ENCODE measurements around the gene SLC22A4. TPM values are rescaled to one million over a fixed set of nuclear protein-coding genes. Genes with fewer than 3 reads are reported as not detected.

Gene SLC22A4
- 1.3 and 2.0 TPM in 2 replicates for total RNA-seq (ENCODE audit: low replicate concordance)
- long read RNA-seq, transcript SLC22A4-201 (10 exons, 2,201 nt), result major isoform, 6 of 8 reads
- long read RNA-seq, partial matches to known transcripts, result 0 of 8 reads
- long read RNA-seq, other reads (novel, unspliced or antisense), result 2 of 8 reads

DNA sequence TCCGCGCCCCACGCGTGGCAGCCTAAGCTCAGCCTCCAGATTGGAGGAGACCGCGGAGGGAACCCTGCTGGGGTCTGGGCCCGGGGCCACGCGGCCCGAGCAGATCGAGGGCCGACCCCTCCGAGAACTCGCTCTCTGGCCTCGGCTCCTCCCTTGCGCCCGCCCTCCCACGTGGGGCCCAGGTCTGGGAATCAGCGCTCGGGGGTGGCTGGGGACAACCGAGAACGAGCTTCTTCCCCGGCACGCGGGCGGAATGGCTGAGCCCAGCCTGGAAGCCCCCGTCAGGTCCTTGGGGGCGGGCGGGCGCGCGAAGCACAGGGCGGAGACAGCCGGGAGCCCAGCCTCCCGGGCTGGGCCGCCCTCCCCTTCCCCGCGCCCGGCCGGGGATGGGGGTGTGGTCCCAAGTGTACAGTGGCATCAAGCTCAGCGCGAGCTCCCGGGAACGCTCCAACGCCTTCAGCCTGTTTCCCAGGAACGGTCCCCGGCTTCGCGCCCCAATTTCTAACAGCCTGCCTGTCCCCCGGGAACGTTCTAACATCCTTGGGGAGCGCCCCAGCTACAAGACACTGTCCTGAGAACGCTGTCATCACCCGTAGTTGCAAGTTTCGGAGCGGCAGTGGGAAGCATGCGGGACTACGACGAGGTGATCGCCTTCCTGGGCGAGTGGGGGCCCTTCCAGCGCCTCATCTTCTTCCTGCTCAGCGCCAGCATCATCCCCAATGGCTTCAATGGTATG, at the start of gene SLC22A4:
TSS of gene SLC22A4 (plus strand) at position 403 of the 736 bp plus-strand sequence. CDS start at position 626, 223 bp downstream.
- TF ChIP-seq, protein P1, sequence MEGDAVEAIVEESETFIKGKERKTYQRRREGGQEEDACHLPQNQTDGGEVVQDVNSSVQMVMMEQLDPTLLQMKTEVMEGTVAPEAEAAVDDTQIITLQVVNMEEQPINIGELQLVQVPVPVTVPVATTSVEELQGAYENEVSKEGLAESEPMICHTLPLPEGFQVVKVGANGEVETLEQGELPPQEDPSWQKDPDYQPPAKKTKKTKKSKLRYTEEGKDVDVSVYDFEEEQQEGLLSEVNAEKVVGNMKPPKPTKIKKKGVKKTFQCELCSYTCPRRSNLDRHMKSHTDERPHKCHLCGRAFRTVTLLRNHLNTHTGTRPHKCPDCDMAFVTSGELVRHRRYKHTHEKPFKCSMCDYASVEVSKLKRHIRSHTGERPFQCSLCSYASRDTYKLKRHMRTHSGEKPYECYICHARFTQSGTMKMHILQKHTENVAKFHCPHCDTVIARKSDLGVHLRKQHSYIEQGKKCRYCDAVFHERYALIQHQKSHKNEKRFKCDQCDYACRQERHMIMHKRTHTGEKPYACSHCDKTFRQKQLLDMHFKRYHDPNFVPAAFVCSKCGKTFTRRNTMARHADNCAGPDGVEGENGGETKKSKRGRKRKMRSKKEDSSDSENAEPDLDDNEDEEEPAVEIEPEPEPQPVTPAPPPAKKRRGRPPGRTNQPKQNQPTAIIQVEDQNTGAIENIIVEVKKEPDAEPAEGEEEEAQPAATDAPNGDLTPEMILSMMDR (conservative IDR thresholded peaks at IDR 0.05), result peak; percentile 8
- no peaks in the 10 kb centered on the region for H3K36me3 Mint-ChIP-seq
- H3K27ac Mint-ChIP-seq, result peak within 1 kb of the TSS; percentile 95
- H3K4me1 Mint-ChIP-seq (ENCODE audit: unreplicated experiment), result peaks cover 24% of the 10 kb centered on the region
- H3K4me3 Mint-ChIP-seq, result peak within 1 kb of the TSS; percentile 94
- H3K27me3 Mint-ChIP-seq, result peaks cover 16% of the 10 kb centered on the region
- DNase-seq (ENCODE audit: extremely low spot score, unreplicated experiment), result peak; percentile 92
- no peaks in the 10 kb centered on the region for H3K9me3 Mint-ChIP-seq

DNA sequence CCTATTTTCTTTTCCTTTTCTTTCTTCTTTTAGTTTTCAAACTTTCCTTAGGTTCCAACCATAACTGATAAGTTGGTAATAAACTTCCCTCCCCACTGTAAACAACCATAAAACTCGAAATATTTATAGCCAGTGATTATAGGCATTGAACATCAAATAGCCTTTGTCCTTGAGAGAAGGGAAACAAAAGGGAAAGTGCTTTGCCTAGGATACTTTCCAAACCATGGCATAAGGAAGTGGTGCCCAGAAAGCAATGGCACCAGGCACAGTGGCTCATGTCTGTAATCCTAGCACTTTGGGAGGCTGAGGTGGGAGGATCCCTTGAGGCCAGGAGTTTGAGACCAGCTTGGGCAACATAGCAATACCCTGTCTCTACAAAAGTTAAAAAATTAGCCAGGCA, 48.6 kb upstream of the SLC22A4 start:
- Mint-ChIP-seq H3K36me3 (no peaks in the 10 kb centered on the region), H3K27me3 (no peaks in the 10 kb centered on the region), H3K9me3 (peaks cover 30% of the 10 kb centered on the region), H3K27ac (no peak overlapping the region), H3K4me3 (no peak overlapping the region), H3K4me1 (ENCODE audit: unreplicated experiment) (no peaks in the 10 kb centered on the region)
- DNase-seq (ENCODE audit: extremely low spot score, unreplicated experiment), result no peak
- TF ChIP-seq, protein P1 (conservative IDR thresholded peaks at IDR 0.05), result no peak

DNA sequence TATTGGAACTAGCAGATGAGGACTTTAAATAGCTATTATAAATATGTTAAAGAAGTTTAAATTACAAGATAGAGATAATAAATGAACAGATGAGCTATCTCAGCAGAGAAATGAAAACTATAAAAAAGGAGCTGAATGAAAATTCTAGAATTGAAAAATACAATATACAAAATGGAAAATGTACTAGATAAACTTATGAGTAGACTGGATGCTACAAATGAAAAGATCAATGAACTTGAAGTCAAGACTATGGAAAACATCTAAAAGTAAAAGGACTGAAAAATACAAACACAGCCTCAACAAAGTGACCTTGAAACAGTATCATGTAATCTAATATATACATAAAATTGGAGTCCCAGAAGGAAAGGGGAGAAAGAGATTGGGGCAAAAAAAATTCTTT, 47.4 kb upstream of the SLC22A4 start:
- no peak overlapping the region for H3K4me3 Mint-ChIP-seq
- no peak for DNase-seq (ENCODE audit: extremely low spot score, unreplicated experiment)
- TF ChIP-seq, protein P1 (conservative IDR thresholded peaks at IDR 0.05), result no peak

DNA sequence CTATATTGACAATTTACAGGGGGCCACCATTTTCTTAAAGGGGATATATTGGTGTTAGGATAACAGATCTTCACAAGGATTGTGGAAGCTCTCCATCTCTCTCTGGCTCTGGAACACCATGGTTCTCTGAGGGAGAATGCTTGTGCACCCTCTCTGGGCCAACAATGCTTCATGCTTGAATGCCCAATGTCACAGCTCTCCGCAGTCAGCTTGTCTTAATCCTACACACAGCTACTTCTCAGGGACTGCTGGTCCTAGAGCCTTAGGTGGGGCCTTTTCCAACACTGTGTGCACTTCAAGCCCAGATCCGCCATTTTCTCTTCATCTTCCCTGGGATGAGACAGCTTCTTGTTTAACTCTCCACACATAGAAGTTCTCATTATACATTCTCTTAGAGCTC, 43.6 kb upstream of the SLC22A4 start:
- Mint-ChIP-seq H3K36me3 (no peaks in the 10 kb centered on the region), H3K27me3 (no peaks in the 10 kb centered on the region), H3K4me3 (no peak overlapping the region), H3K4me1 (ENCODE audit: unreplicated experiment) (no peaks in the 10 kb centered on the region), H3K27ac (no peak overlapping the region), H3K9me3 (peaks cover 4% of the 10 kb centered on the region)
- TF ChIP-seq, protein P1 (conservative IDR thresholded peaks at IDR 0.05), result no peak
- no peak for DNase-seq (ENCODE audit: extremely low spot score, unreplicated experiment)

More for the DNA sequence above, 47.4 kb upstream of the SLC22A4 start:
- no peaks in the 10 kb centered on the region for H3K36me3 Mint-ChIP-seq
- H3K27ac Mint-ChIP-seq, result no peak overlapping the region
- peaks cover 23% of the 10 kb centered on the region for H3K9me3 Mint-ChIP-seq
- no peaks in the 10 kb centered on the region for H3K4me1 Mint-ChIP-seq (ENCODE audit: unreplicated experiment)
- H3K27me3 Mint-ChIP-seq, result no peaks in the 10 kb centered on the region

DNA sequence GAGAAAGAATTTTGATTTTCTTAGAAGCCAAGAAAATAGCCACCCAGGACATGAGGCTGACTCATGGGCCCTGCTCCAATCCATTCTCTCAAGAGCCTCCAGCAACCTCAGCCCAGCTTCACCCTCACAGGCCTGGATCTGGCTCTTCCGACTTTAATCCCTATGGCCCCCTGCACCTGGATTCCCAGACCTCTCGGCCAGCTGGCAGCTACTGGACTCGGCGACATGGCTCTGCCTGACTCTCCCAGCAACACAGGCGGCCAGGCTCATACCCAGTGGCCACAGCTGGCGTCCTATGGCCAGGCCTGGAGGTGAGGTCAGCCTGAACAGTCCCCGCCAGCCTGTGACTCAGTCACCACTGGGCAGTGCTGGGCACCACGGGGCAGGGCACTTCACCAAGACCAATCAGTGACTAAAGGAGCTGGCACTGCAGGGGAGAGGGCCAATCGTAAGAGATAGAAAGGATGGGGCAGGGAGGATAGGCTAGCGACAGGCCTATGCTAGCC, 42.9 kb upstream of the SLC22A4 start:
- no peaks in the 10 kb centered on the region for H3K9me3 Mint-ChIP-seq
- TF ChIP-seq, protein P1 (conservative IDR thresholded peaks at IDR 0.05), result no peak
- H3K36me3 Mint-ChIP-seq, result no peaks in the 10 kb centered on the region
- no peaks in the 10 kb centered on the region for H3K27me3 Mint-ChIP-seq
- no peaks in the 10 kb centered on the region for H3K4me1 Mint-ChIP-seq (ENCODE audit: unreplicated experiment)
- H3K27ac Mint-ChIP-seq, result no peak overlapping the region
- H3K4me3 Mint-ChIP-seq, result no peak overlapping the region
- no peak for DNase-seq (ENCODE audit: extremely low spot score, unreplicated experiment)

Measured in type B pancreatic cell (in vitro differentiated cells).